Measurements from ENCODE around the gene RBM24.

RBM24 gene

DNA sequence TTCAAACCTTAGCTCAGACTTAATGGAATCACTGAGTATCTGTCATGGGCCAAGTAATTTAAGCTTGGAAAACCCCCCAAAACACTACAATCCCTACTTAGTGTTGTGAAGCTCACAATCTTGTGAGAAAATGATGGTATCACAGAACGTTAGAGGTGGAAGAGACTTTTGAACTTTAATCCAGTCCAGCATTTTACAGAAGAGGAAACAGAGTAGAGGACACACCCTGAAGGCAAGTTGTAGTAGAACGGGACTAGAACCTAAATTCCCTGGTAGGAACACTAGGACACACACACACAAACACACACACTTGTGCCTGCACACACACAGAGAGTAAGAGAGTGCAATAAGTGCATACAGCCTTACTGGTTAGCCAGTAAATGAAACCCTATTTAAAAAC is 62.1 kb downstream of the RBM24 start:
- no peak for ATAC-seq
- DNase-seq, result no peak
